A549 (cell line): Measurements from ENCODE around the gene SPACA6. TPM values are rescaled to one million over a fixed set of nuclear protein-coding genes. Genes with fewer than 3 reads are reported as not detected.

Experiments
- ATAC-seq, 2 experiments: fragments of 200-7000 bp in 1 of 2; fragments of >200 bp in 1 of 2; cut with Nextera tagmentation in 1 of 2; cut with Tn5 transposase in 1 of 2; 3 replicates each; pipeline versions ENCODE4 v1.8.0 to v1.9.1; 2018 to 2020; ENCODE audit warnings: mild to moderate bottlenecking in 1 of 2, moderate library complexity in 1 of 2
- CTCF ChIA-PET: fragments of 300-600 bp; sonication (Branson Sonifier 250); formaldehyde crosslinking; extraction: SDS; loops from one replicate; lab custom pipeline; 2021; ENCODE audit warnings: antibody characterized with exemption, inconsistent platforms; lab: Yijun Ruan, JAX
- POLR2A ChIA-PET: fragments of 350-600 bp; formaldehyde crosslinking; extraction: SDS; loops from one replicate; lab custom pipeline; 2021; ENCODE audit warnings: antibody characterized with exemption, inconsistent platforms; lab: Yijun Ruan, JAX
- DNase-seq, 2 experiments: peaks; one replicate each; pipeline versions ENCODE4 v3.0.0 to v3.0.0-alpha.2; 2011 to 2016; ENCODE audit warnings: low read depth in 1 of 2, low spot score in 1 of 2
- FAIRE-seq: peaks from 2 replicates; lab custom pipeline; 2011; peaks lifted over from hg19 to GRCh38; lab: Jason Lieb, UNC
- H3K27ac ChIP-seq, 2 experiments: fragments of >200 bp; sonication (Bioruptor Twin); formaldehyde crosslinking; 3 replicates each; pipeline ENCODE4 v1.5.1; 2016 to 2017
- H3K4me1 ChIP-seq: fragments of >200 bp; sonication (Bioruptor Twin); formaldehyde crosslinking; 3 replicates; pipeline ENCODE4 v1.6.1; 2016
- H3K4me2 ChIP-seq: fragments of >200 bp; sonication (Bioruptor Twin); formaldehyde crosslinking; 3 replicates; pipeline ENCODE4 v1.6.1; 2016
- H3K4me3 ChIP-seq: fragments of >200 bp; sonication (Bioruptor Twin); formaldehyde crosslinking; 3 replicates; pipeline ENCODE4 v1.5.1; 2016
- H3K9me3 ChIP-seq: fragments of >200 bp; sonication (Bioruptor Twin); formaldehyde crosslinking; 3 replicates; pipeline ENCODE4 v1.6.1; 2016
- BCL3 ChIP-seq: fragments of >200 bp; sonication (Bioruptor Twin); formaldehyde crosslinking; IDR thresholded peaks from 3 replicates; pipeline ENCODE4 v1.6.1; 2016
- CBX8 ChIP-seq: fragments of 200-600 bp; sonication (generic); IDR thresholded peaks from 2 replicates; pipeline ENCODE4 v1.6.1; 2016
- CHD2 ChIP-seq: fragments of 150-350 bp; IDR thresholded peaks from 2 replicates; pipeline ENCODE4 v1.6.1; 2014; ENCODE audit warnings: low read length; ENCODE audit not compliant: partially characterized antibody
- GATA3 ChIP-seq: IDR thresholded peaks from 2 replicates; pipeline ENCODE4 v1.6.1; 2012; ENCODE audit warnings: borderline replicate concordance
- JUN ChIP-seq, 2 experiments: fragments of >200 bp; sonication (Bioruptor Twin); formaldehyde crosslinking; IDR thresholded peaks; 2 replicates in 1 of 2; 3 replicates in 1 of 2; pipeline ENCODE4 v1.6.1; 2016 to 2017
- KDM1A ChIP-seq: fragments of 200-600 bp; sonication (generic); IDR thresholded peaks from 2 replicates; pipeline ENCODE4 v1.6.1; 2016; ENCODE audit warnings: low read depth, mild to moderate bottlenecking
- MAFK ChIP-seq: fragments of 450-650 bp; IDR thresholded peaks from 2 replicates; pipeline ENCODE4 v1.6.1; 2014; ENCODE audit not compliant: partially characterized antibody
- MAZ ChIP-seq: fragments of 150-350 bp; IDR thresholded peaks from 2 replicates; pipeline ENCODE4 v1.6.1; 2014; ENCODE audit warnings: antibody characterized with exemption, low read depth, low read length, borderline replicate concordance
- MYC ChIP-seq: IDR thresholded peaks from 2 replicates; pipeline ENCODE4 v1.6.1; 2012; ENCODE audit warnings: mild to moderate bottlenecking, inconsistent platforms, low read length, improper control_type of control experiment, borderline replicate concordance
- PBX3 ChIP-seq: IDR thresholded peaks from 2 replicates; pipeline ENCODE4 v1.6.1; 2012
- PHF8 ChIP-seq: fragments of 200-600 bp; sonication (generic); IDR thresholded peaks from 2 replicates; pipeline ENCODE4 v1.6.1; 2016; ENCODE audit warnings: low read depth, mild to moderate bottlenecking, antibody characterized with exemption, moderate library complexity, borderline replicate concordance
- POLR2A ChIP-seq: IDR thresholded peaks from 2 replicates; pipeline ENCODE4 v1.6.1; 2012; ENCODE audit warnings: mild to moderate bottlenecking, low read length
- REST ChIP-seq: fragments of 200-600 bp; sonication (generic); IDR thresholded peaks from 2 replicates; pipeline ENCODE4 v1.6.1; 2016; ENCODE audit warnings: antibody characterized with exemption, mild to moderate bottlenecking, moderate library complexity
- ZSCAN20 ChIP-seq: fragments of 250-450 bp; sonication (Bioruptor Pico); IDR thresholded peaks from 2 replicates; pipeline ENCODE4 v1.8.0; 2022; ENCODE audit warnings: mild to moderate bottlenecking, moderate library complexity
- WGBS: methylation state at CpG from one replicate; pipeline ENCODE4 v1.1.6; 2017; ENCODE audit errors: missing lambda C conversion rate; 5-methylcytosine and 5-hydroxymethylcytosine counted together
- polyA plus RNA-seq, 4 experiments: library from polyadenylated mRNA; depleted of rRNA in 3 of 4; stranded (reverse); fragments of >200 nt; fragmentation: RNase III in 1 of 4; extraction: RNeasy Plus Mini Kit Qiagen cat#74134 plus additional on column Dnase treatment in 1 of 4; gene quantifications; 2 replicates in 3 of 4; 3 replicates in 1 of 4; pipeline ENCODE4 v1.2.3, GENCODE V29; 2011 to 2017
- TF ChIP-seq, protein P1 (sequence below): IDR thresholded peaks from 2 replicates; pipeline ENCODE4 v1.6.1; 2012
- TF ChIP-seq, protein P2 (sequence below): fragments of 250-450 bp; sonication (Bioruptor Pico); IDR thresholded peaks from 2 replicates; pipeline ENCODE4 v1.5.0; 2020; ENCODE audit warnings: low read depth, mild to moderate bottlenecking, moderate library complexity

Gene SPACA6
- polyA plus RNA-seq, 2 of the 4 experiments (the other 2 are of a cell fraction), result 9.5 to 36.4 TPM

DNA sequence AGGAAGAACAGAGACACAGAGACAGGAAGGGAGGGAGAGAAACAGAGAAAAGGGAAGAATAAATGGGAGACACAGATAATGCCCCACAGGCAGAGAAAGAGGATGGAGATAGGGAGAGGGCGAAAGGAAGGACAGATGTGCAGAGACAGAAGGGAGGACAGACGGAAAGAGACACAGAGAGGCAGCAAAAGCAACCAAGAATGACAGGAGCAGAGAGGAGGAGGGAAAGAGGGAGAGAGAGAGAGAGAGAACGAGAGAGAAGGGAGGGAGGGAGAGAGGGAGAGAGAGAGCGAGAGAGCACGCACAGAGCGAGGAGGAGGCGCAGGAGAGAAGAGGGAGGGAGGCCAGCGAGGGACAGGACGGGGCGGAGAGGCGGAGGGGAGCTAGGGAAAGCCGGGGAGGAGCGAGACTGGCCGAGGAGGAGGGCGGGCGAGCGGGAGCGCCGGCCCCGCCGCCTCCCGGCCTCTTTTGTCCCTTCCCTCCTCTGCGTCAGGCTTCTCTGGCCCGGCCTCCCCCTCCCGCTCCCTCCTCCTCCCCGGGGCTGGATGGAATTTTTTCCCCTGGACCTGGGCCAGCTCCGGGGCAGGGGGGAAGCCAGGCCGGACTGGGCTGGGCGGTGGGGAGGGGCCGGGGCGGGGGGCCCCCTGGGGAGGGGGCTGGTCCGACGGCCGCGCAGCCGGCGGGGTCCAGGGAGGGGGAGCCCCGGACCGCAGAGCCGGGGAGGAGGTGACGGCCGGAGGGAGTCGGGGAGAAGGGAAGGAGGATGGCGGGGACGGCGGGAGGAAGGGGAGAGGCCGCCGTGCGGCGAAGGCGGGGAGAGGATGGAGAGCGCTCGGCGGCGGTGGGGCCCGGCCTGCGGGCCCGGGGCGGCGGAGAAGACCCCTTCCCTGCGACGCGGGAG, 4.2 kb upstream of the SPACA6 start (continued):
- TF ChIP-seq, protein P1, sequence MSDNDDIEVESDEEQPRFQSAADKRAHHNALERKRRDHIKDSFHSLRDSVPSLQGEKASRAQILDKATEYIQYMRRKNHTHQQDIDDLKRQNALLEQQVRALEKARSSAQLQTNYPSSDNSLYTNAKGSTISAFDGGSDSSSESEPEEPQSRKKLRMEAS, result peak; percentile 51
- TF ChIP-seq CBX8, result no peak

DNA sequence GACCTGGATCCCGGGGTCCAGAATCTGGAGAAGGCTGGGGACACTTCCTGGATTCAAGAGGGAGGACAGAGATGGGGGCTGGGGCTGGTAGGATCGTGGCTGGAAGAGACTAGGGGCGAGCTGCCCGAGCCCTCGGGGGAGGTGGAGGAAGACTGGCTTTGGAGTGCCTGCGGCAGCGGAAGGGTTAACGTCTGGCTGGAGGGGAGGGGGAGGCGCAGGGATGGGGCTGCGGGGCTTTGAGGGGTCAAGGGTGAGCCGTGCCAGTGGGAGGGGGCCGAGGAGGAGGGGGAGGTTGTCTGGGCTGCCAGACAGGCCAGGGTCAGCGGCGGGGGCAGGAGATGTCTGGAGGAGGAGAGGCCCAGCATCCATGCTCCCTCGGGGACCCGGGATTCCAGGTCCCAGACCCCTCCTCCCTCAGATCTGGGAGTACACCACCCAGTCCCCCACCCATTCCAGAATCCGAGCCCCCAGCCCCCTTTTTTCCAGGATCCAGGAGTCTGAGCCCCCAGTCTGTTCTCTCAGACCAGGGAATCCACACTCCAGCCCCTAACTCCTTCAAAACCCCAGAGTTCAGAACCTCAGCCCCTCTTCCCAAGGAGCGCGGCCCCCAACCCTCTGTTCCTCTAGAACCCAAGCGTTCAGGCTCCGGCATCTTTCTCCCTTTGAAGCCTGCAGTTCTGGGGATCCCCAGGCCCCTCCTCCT, 3.2 kb upstream of the SPACA6 start:
- POLR2A ChIA-PET, result interaction anchor here (1.0 to 3.7 kb wide), 2 partner anchors 12 to 14 kb away, joined by 3 to 29 read pairs; no protein-coding TSS in a partner anchor
- peak; percentile 57 to 87 for DNase-seq

More for the DNA sequence above, 3.2 kb upstream of the SPACA6 start:
- Histone ChIP-seq H3K9me3 (0 out of 3 replicates have a peak, but pooled peaks cover 4% of the 10 kb centered on the region), H3K4me1 (peaks cover 52% of the 10 kb centered on the region), H3K4me3 (peak overlapping the region; percentile 77), H3K4me2 (peak overlapping the region; percentile 99), H3K27ac (peak overlapping the region; percentile 95 to 100)
- ATAC-seq, result peak; percentile 40 to 48
- TF ChIP-seq REST (no peak), PBX3 (peak; percentile 54), MAZ (peak; percentile 17; the same call in 1 of the 2 replicates), ZSCAN20 (no peak), KDM1A (no peak), PHF8 (no peak), MAFK (no peak), JUN (IDR thresholded peaks at IDR 0.05) (peak in 1 of 2 experiments; percentile 32; a peak in 2 of 5 replicates), MYC (0 out of 2 replicates have a peak, but pooled peaks have one; percentile 31), POLR2A (peak; percentile 2; the same call in 1 of the 2 replicates), GATA3 (peak; percentile 7; the same call in 1 of the 2 replicates), BCL3 (0 out of 3 replicates have a peak, but pooled peaks have one; percentile 59), CHD2 (no peak)
- TF ChIP-seq, protein P2, sequence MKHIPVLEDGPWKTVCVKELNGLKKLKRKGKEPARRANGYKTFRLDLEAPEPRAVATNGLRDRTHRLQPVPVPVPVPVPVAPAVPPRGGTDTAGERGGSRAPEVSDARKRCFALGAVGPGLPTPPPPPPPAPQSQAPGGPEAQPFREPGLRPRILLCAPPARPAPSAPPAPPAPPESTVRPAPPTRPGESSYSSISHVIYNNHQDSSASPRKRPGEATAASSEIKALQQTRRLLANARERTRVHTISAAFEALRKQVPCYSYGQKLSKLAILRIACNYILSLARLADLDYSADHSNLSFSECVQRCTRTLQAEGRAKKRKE (CRISPR knock-in tag), result no peak
- WGBS, result 1% methylated on average over 17 of the region's 21 CpGs
- CTCF ChIA-PET, result interaction anchor here (1.0 to 3.2 kb wide), 2 partner anchors 14 to 33 kb away, joined by 4 to 28 read pairs; no protein-coding TSS in a partner anchor
- FAIRE-seq, result no peak
